GM21723 (cell line): ENCODE measurements around the gene RNF223.
"Not testable (repeated sequence)": the region's sequence is repeated elsewhere in the genome, so short reads cannot be mapped to it uniquely, and the experiment has no call there.

ENCODE experiments used
- ATAC-seq: cut with Tn5 transposase; IDR thresholded peaks from one replicate; pipeline ENCODE4 v1.9.1; 2021; ENCODE audit warnings: mild to moderate bottlenecking, moderate library complexity; ENCODE audit not compliant: unreplicated experiment

Gene RNF223

GRCh38 chr1:1061682-1062345, 12.3 kb downstream of the RNF223 start:
- ATAC-seq = no peak

GRCh38 chr1:1060281-1061000, 13.7 kb downstream of the RNF223 start:
- ATAC-seq = no peak

- peak; percentile 67 for ATAC-seq
Measured at GRCh38 chr1:1059494-1060280, 14.4 kb downstream of the RNF223 start.

- peak; percentile 38 for ATAC-seq
Measured at GRCh38 chr1:1058921-1059493, 15.1 kb downstream of the RNF223 start.

GRCh38 chr1:1058088-1058905, 15.8 kb downstream of the RNF223 start:
- no peak for ATAC-seq

GRCh38 chr1:1057769-1058087, 16.4 kb downstream of the RNF223 start:
- not testable (repeated sequence) for ATAC-seq

GRCh38 chr1:1055841-1056736, 18.0 kb downstream of the RNF223 start:
- ATAC-seq = no peak

- ATAC-seq = no peak
Measured at GRCh38 chr1:1054971-1055370, 19.1 kb downstream of the RNF223 start.

- ATAC-seq = no peak
Measured at GRCh38 chr1:1054099-1054700, 19.9 kb downstream of the RNF223 start.

GRCh38 chr1:1053682-1054081, 20.4 kb downstream of the RNF223 start:
- ATAC-seq = no peak

GRCh38 chr1:1053022-1053421, 21.1 kb downstream of the RNF223 start:
- no peak for ATAC-seq

- ATAC-seq = no peak
Measured at GRCh38 chr1:1052003-1052840, 21.9 kb downstream of the RNF223 start.

GRCh38 chr1:1051127-1051810, 22.8 kb downstream of the RNF223 start:
- no peak for ATAC-seq

GRCh38 chr1:1050577-1051052, 23.5 kb downstream of the RNF223 start:
- ATAC-seq = no peak

GRCh38 chr1:1049318-1050165, 24.6 kb downstream of the RNF223 start:
- no peak for ATAC-seq

- no peak for ATAC-seq
Measured at GRCh38 chr1:1048765-1049164, 25.3 kb downstream of the RNF223 start.

GRCh38 chr1:1047963-1048362, 26.1 kb downstream of the RNF223 start:
- ATAC-seq = no peak
